ENCODE measurements around the gene NIPBL. TPM values are rescaled to one million over a fixed set of nuclear protein-coding genes. Genes with fewer than 3 reads are reported as not detected.
"Not testable (repeated sequence)": the region's sequence is repeated elsewhere in the genome, so short reads cannot be mapped to it uniquely, and the experiment has no call there.

NIPBL gene
- polyA plus RNA-seq, 1 of the 3 experiments (the other 2 are of a cell fraction): 5.2 TPM

- peaks cover 26% of the 10 kb centered on the region for H3F3A ChIP-seq (replicated peaks; ENCODE audit: insufficient read depth)
- TF ChIP-seq RXRA (IDR thresholded peaks at IDR 0.05; ENCODE audit: borderline replicate concordance, low read depth) (no peak), SMC3 (IDR thresholded peaks at IDR 0.05; ENCODE audit: low read depth, low read length) (peak; percentile 32), CTCF (IDR thresholded peaks at IDR 0.05) (peak; percentile 82), RAD21 (IDR thresholded peaks at IDR 0.05; ENCODE audit: low read length) (peak; percentile 59), TAF1 (IDR thresholded peaks at IDR 0.05; ENCODE audit: borderline replicate concordance, low read depth, low read length) (no peak)
- H3K79me2 ChIP-seq (ENCODE audit: insufficient read depth): no peaks in the 10 kb centered on the region
- peak; percentile 28 for DNase-seq
- H3K4me2 ChIP-seq: peak overlapping the region; percentile 55
- no peaks in the 10 kb centered on the region for H3K9me2 ChIP-seq
- POLR2A ChIA-PET: interaction anchor here (1.7 kb wide), 1 partner anchor 130 kb away, joined by 4 read pairs; no protein-coding TSS in a partner anchor
- CTCF ChIA-PET: interaction anchor here (0.6 to 5.7 kb wide), 36 partner anchors 8 to 927 kb away, joined by 3 to 50 read pairs (median 4); no protein-coding TSS in a partner anchor
- H4K20me1 ChIP-seq (ENCODE audit: insufficient read depth): no peaks in the 10 kb centered on the region
- H3K9me3 ChIP-seq: no peaks in the 10 kb centered on the region
- no peaks in the 10 kb centered on the region for H3K27me3 ChIP-seq (ENCODE audit: insufficient read depth)
- H3K4me1 ChIP-seq (ENCODE audit: control insufficient read depth in 1 of 2, insufficient read depth in 2 of 2, low read depth in 1 of 2, low read length in 1 of 2): no peaks in the 10 kb centered on the region; a peak in 1 of 4 replicates
- H3K27ac ChIP-seq (ENCODE audit: low read depth in 2 of 2, low read length in 1 of 2): peak overlapping the region in 1 of 2 experiments; percentile 73; a peak in 2 of 4 replicates
- H3K36me3 ChIP-seq (replicated peaks in 1 of 2; ENCODE audit: control insufficient read depth in 1 of 2, insufficient read depth in 2 of 2, low read length in 1 of 2): peaks cover 75 to 76% of the 10 kb centered on the region in 2 experiments
- H2AFZ ChIP-seq (ENCODE audit: low read depth): no peak overlapping the region
- H3K9ac ChIP-seq: peak overlapping the region; percentile 28; the same call in 1 of the 2 replicates
- WGBS (ENCODE audit: low lambda C conversion rate): 54% methylated on average over 5 of the region's 5 CpGs
- H3K4me3 ChIP-seq (ENCODE audit: low read depth in 2 of 2, low read length in 1 of 2): no peak overlapping the region; a peak in 1 of 4 replicates
These were observed 129.5 kb downstream of the NIPBL start for GRCh38 chr5:37005946-37006540.

GRCh38 chr5:37013181-37013580 lies 136.6 kb downstream of the NIPBL start:
- Histone ChIP-seq H3K36me3 (replicated peaks in 1 of 2; ENCODE audit: control insufficient read depth in 1 of 2, insufficient read depth in 2 of 2, low read length in 1 of 2) (peaks cover 53 to 60% of the 10 kb centered on the region in 2 experiments), H3K4me1 (ENCODE audit: control insufficient read depth in 1 of 2, insufficient read depth in 2 of 2, low read depth in 1 of 2, low read length in 1 of 2) (peaks cover 0 to 14% of the 10 kb centered on the region in 2 experiments; a peak in 3 of 4 replicates), H3F3A (replicated peaks; ENCODE audit: insufficient read depth) (peaks cover 32% of the 10 kb centered on the region)
- H3K27ac ChIP-seq (ENCODE audit: low read depth in 2 of 2, low read length in 1 of 2); H3K4me2 ChIP-seq; H4K20me1 ChIP-seq (ENCODE audit: insufficient read depth); H2AFZ ChIP-seq (ENCODE audit: low read depth); H3K4me3 ChIP-seq (ENCODE audit: low read depth in 2 of 2, low read length in 1 of 2); DNase-seq; H3K79me2 ChIP-seq (ENCODE audit: insufficient read depth); H3K9me3 ChIP-seq; H3K27me3 ChIP-seq (ENCODE audit: insufficient read depth); H3K9me2 ChIP-seq; H3K9ac ChIP-seq; POLR2A ChIA-PET: not testable (repeated sequence)
- 100% methylated on average over 8 of the region's 34 CpGs for WGBS (ENCODE audit: low lambda C conversion rate)
- CTCF ChIA-PET: interaction anchor here (1.3 kb wide), 1 partner anchor 7 kb away, joined by 8 read pairs; no protein-coding TSS in a partner anchor

- Histone ChIP-seq H3K9ac (no peak overlapping the region), H3K4me1 (ENCODE audit: control insufficient read depth in 1 of 2, insufficient read depth in 2 of 2, low read depth in 1 of 2, low read length in 1 of 2) (peaks cover 0 to 14% of the 10 kb centered on the region in 2 experiments; a peak in 3 of 4 replicates), H3K4me2 (no peak overlapping the region), H3K27ac (ENCODE audit: low read depth in 2 of 2, low read length in 1 of 2) (no peak overlapping the region), H3F3A (replicated peaks; ENCODE audit: insufficient read depth) (peaks cover 32% of the 10 kb centered on the region), H3K79me2 (ENCODE audit: insufficient read depth) (no peaks in the 10 kb centered on the region), H4K20me1 (ENCODE audit: insufficient read depth) (no peaks in the 10 kb centered on the region; the same call in 1 of the 2 replicates), H3K36me3 (replicated peaks in 1 of 2; ENCODE audit: control insufficient read depth in 1 of 2, insufficient read depth in 2 of 2, low read length in 1 of 2) (peaks cover 47 to 60% of the 10 kb centered on the region in 2 experiments), H3K4me3 (ENCODE audit: low read depth in 2 of 2, low read length in 1 of 2) (no peak overlapping the region), H2AFZ (ENCODE audit: low read depth) (no peak overlapping the region), H3K27me3 (ENCODE audit: insufficient read depth) (no peaks in the 10 kb centered on the region), H3K9me2 (no peaks in the 10 kb centered on the region), H3K9me3 (no peaks in the 10 kb centered on the region)
- no peak for TF ChIP-seq JUND (IDR thresholded peaks at IDR 0.05)
- TF ChIP-seq CTCF (IDR thresholded peaks at IDR 0.05): no peak
- no peak for TF ChIP-seq FOSL2 (IDR thresholded peaks at IDR 0.05; ENCODE audit: borderline replicate concordance, low read depth)
- TF ChIP-seq EP300 (IDR thresholded peaks at IDR 0.05; ENCODE audit: borderline replicate concordance in 1 of 2, low read depth in 1 of 2, low read length in 1 of 2): no peak
- no peak for TF ChIP-seq ZBTB33 (IDR thresholded peaks at IDR 0.05; ENCODE audit: borderline replicate concordance, low read depth)
- TF ChIP-seq FOXJ3 (CRISPR knock-in tag; IDR thresholded peaks at IDR 0.05): no peak
- no peak for TF ChIP-seq CHD2 (IDR thresholded peaks at IDR 0.05; ENCODE audit: low read length, partially characterized antibody)
- POLR2A ChIA-PET: no interaction called here
- DNase-seq: no peak
- CTCF ChIA-PET: interaction anchor here (0.6 to 1.3 kb wide), 2 partner anchors 9 to 42 kb away, joined by 3 to 8 read pairs; no protein-coding TSS in a partner anchor
These were observed 137.8 kb downstream of the NIPBL start for GRCh38 chr5:37014321-37014720.

Measured in SK-N-SH (cell line).